ENCODE data around the gene PCID2. TPM values are rescaled to one million over a fixed set of nuclear protein-coding genes. Genes with fewer than 3 reads are reported as not detected.

The PCID2 gene
- polyA plus RNA-seq, 4 donors, result 53.2 to 67.5 (median 58.6) TPM

DNA sequence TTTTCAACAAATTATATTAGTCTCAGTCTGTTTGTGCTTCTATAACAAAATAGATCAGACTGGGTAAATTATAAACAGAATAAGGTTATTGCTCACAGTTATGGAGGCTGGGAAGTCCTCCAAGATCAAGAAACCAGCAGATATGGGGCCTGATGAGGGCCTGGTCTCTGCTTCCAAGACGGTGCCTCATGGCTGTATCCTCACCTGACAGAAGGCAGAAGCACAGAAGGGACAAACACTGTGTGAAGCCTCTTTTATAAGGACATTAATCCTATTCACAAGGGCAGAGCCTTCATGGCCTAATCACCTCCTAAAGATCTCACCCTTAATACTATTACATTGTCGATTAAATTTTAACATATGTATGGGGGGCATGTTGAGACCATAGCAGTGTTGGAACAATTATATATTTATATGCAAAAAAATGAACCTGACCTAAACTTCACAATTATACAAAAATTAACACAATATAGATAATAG is 73.1 kb downstream of the PCID2 start:
- DNase-seq (ENCODE audit: low read depth in 4 of 4, low spot score in 3 of 4), result no peak

GRCh38 chr13:113129921-113130750 is 78.3 kb downstream of the PCID2 start:
- no peak for DNase-seq (ENCODE audit: low read depth in 4 of 4, low spot score in 3 of 4)

- DNase-seq (ENCODE audit: low read depth in 4 of 4, low spot score in 3 of 4), result no peak
These were observed 79.0 kb downstream of the PCID2 start for GRCh38 chr13:113129480-113129879.

Other genes starting within 250 kb of the PCID2 start
- gene MCF2L, start 239.5 kb downstream of the PCID2 start, polyA plus RNA-seq (ENCODE audit: insufficient read length in 4 of 4), result 10 to 100 TPM; 13.6 to 38.5 (median 31.1) TPM
- 1 to 10 TPM; 1.3 to 3.2 (median 2.4) TPM for gene F7, start 102.9 kb downstream of the PCID2 start, polyA plus RNA-seq (ENCODE audit: insufficient read length in 4 of 4)
- gene F10, start 85.9 kb downstream of the PCID2 start, polyA plus RNA-seq (ENCODE audit: insufficient read length in 4 of 4), result 10 to 100 TPM; 17.5 to 33.4 (median 20.6) TPM
- gene PROZ, start 50.0 kb downstream of the PCID2 start, polyA plus RNA-seq (ENCODE audit: insufficient read length in 4 of 4), result 1 to 10 TPM in 2 of 4 donors, under 1 TPM in 2; 0.20 to 2.2 (median 1.1) TPM
- 10 to 100 TPM; 59.7 to 87.2 (median 82.7) TPM for gene CUL4A, start 944 bp upstream of the PCID2 start, polyA plus RNA-seq (ENCODE audit: insufficient read length in 4 of 4)
- 100 to 1,000 TPM; 164 to 194 (median 177) TPM for gene LAMP1, start 88.6 kb upstream of the PCID2 start, polyA plus RNA-seq (ENCODE audit: insufficient read length in 4 of 4)
- 10 to 100 TPM in 3 of 4 donors, 1 to 10 TPM in 1; 3.9 to 26.7 (median 12.7) TPM for gene GRTP1, start 155.5 kb upstream of the PCID2 start, polyA plus RNA-seq (ENCODE audit: insufficient read length in 4 of 4)
- 1 to 10 TPM; 3.3 to 6.4 (median 4.7) TPM for gene ADPRHL1, start 244.8 kb upstream of the PCID2 start, polyA plus RNA-seq (ENCODE audit: insufficient read length in 4 of 4)